HCT116 (cell line): ENCODE measurements around the gene TAF3. TPM values are rescaled to one million over a fixed set of nuclear protein-coding genes. Genes with fewer than 3 reads are reported as not detected.

Experiments used
- ATAC-seq: fragments of 200-7000 bp; cut with Tn5 transposase; 2 replicates; pipeline ENCODE4 v1.9.1; 2020; ENCODE audit warnings: mild to moderate bottlenecking, moderate library complexity
- BruUV-seq: library from RNA; stranded (reverse); fragments of 400-500 nt; replicated peaks from 2 replicates; lab custom pipeline; 2021; lab: Mats Ljungman, UMichigan
- CTCF ChIA-PET: fragments of 300-600 bp; sonication (Branson Sonifier 250); formaldehyde crosslinking; loops from one replicate; lab custom pipeline; 2021; ENCODE audit warnings: antibody characterized with exemption; lab: Charles Lee
- POLR2A ChIA-PET: fragments of 300-600, 350-600 bp; sonication (Branson Sonifier 250); formaldehyde crosslinking; loops from one replicate; lab custom pipeline; 2021; ENCODE audit warnings: antibody characterized with exemption; lab: Charles Lee
- RAD21 ChIA-PET, 2 experiments: fragments of 300-600 bp; sonication (Branson Sonifier 250); formaldehyde crosslinking; loops; one replicate each; lab custom pipeline; 2023; ENCODE audit warnings: low total read pairs in 2 of 2; ENCODE audit not compliant: uncharacterized antibody in 2 of 2, unreplicated experiment in 2 of 2, low non-redundant PET in 1 of 2; lab: Charles Lee
- DNase-seq: peaks from one replicate; pipeline ENCODE4 v3.0.0-alpha.2; 2010; ENCODE audit warnings: low read depth, low spot score
- H2AFZ ChIP-seq: fragments of 200-600 bp; shearing (Covaris generic), sonication (generic); 2 replicates; pipeline ENCODE4 v1.6.1; 2017; ENCODE audit warnings: low read depth, mixed run types, mixed read lengths, antibody characterized with exemption, low read length; ENCODE audit not compliant: poor library complexity, severe bottlenecking
- H3K27ac ChIP-seq: 2 replicates; pipeline ENCODE4 v1.5.1; 2012; ENCODE audit warnings: low read depth, low read length
- H3K27me3 ChIP-seq: fragments of 200-600 bp; sonication (generic); 2 replicates; pipeline ENCODE4 v1.6.1; 2016; ENCODE audit warnings: mixed run types, low read length, mixed read lengths; ENCODE audit not compliant: insufficient read depth
- H3K36me3 ChIP-seq, 2 experiments: fragments of 200-500 bp in 1 of 2; fragments of 200-600 bp in 1 of 2; sonication (Bioruptor generic) in 1 of 2; sonication (generic) in 1 of 2; 2 replicates each; pipeline versions ENCODE4 v1.5.1 to v1.6.1; 2014 to 2016; ENCODE audit warnings: low read length in 2 of 2, inconsistent platforms in 1 of 2, mixed read lengths in 1 of 2, mixed run types in 1 of 2; ENCODE audit not compliant: insufficient read depth in 2 of 2, control insufficient read depth in 1 of 2
- H3K4me1 ChIP-seq, 2 experiments: fragments of 200-600 bp in 1 of 2; sonication (generic) in 1 of 2; 2 replicates each; pipeline versions ENCODE4 v1.5.1 to v1.6.1; 2012 to 2017; ENCODE audit warnings: low read length in 2 of 2, inconsistent platforms in 1 of 2, mild to moderate bottlenecking in 1 of 2, mixed read lengths in 1 of 2, mixed run types in 1 of 2, moderate library complexity in 1 of 2; ENCODE audit not compliant: insufficient read depth in 2 of 2, control insufficient read depth in 1 of 2
- H3K4me2 ChIP-seq: fragments of 200-600 bp; sonication (generic); 2 replicates; pipeline ENCODE4 v1.6.1; 2017; ENCODE audit warnings: mixed run types, low read length, mixed read lengths
- H3K4me3 ChIP-seq, 2 experiments: fragments of 200-600 bp in 1 of 2; sonication (generic) in 1 of 2; replicated peaks in 1 of 2; 2 replicates each; pipeline ENCODE4 v1.5.1; 2011 to 2016; ENCODE audit warnings: low read length in 2 of 2, control low read depth in 1 of 2, low read depth in 1 of 2, mild to moderate bottlenecking in 1 of 2, mixed read lengths in 1 of 2, mixed run types in 1 of 2
- H3K79me2 ChIP-seq: fragments of 200-600 bp; sonication (generic); 2 replicates; pipeline ENCODE4 v1.6.1; 2017; ENCODE audit warnings: mild to moderate bottlenecking, mixed run types, low read length, moderate library complexity, mixed read lengths; ENCODE audit not compliant: insufficient read depth
- H3K9ac ChIP-seq: fragments of 200-600 bp; sonication (generic); 2 replicates; pipeline ENCODE4 v1.6.1; 2016; ENCODE audit warnings: low read length, mixed read lengths
- H3K9me2 ChIP-seq: fragments of 200-600 bp; sonication (generic), shearing (Covaris generic); 2 replicates; pipeline ENCODE4 v1.6.1; 2017; ENCODE audit warnings: mixed run types, mild to moderate bottlenecking, moderate library complexity; ENCODE audit not compliant: insufficient read depth
- H3K9me3 ChIP-seq, 2 experiments: fragments of 200-500 bp in 1 of 2; fragments of 200-600 bp in 1 of 2; sonication (Bioruptor generic) in 1 of 2; sonication (generic) in 1 of 2; 2 replicates each; pipeline ENCODE4 v1.6.1; 2014 to 2017; ENCODE audit warnings: low read length in 2 of 2, mixed read lengths in 2 of 2, inconsistent platforms in 1 of 2, low read depth in 1 of 2, mild to moderate bottlenecking in 1 of 2, mixed run types in 1 of 2, moderate library complexity in 1 of 2; ENCODE audit not compliant: control insufficient read depth in 1 of 2, insufficient read depth in 1 of 2
- H4K20me1 ChIP-seq: fragments of 200-600 bp; sonication (generic), shearing (Covaris generic); 2 replicates; pipeline ENCODE4 v1.6.1; 2017; ENCODE audit warnings: mixed run types, mild to moderate bottlenecking, moderate library complexity; ENCODE audit not compliant: insufficient read depth
- CEBPB ChIP-seq: IDR thresholded peaks from 2 replicates; pipeline ENCODE4 v1.6.1; 2012; ENCODE audit warnings: low read depth
- EZH2phosphoT487 ChIP-seq: fragments of 200-600 bp; IDR thresholded peaks from 2 replicates; pipeline ENCODE4 v1.6.1; 2018; ENCODE audit warnings: antibody characterized with exemption, borderline replicate concordance
- POLR2A ChIP-seq: IDR thresholded peaks from 2 replicates; pipeline ENCODE4 v1.7.0; 2011; ENCODE audit warnings: borderline replicate concordance; ENCODE audit not compliant: insufficient read depth, insufficient read length; ENCODE audit errors: extremely low read depth
- POLR2AphosphoS5 ChIP-seq: IDR thresholded peaks from 2 replicates; pipeline ENCODE4 v1.6.1; 2011; ENCODE audit warnings: mild to moderate bottlenecking, low read depth, low read length, moderate library complexity
- REST ChIP-seq: IDR thresholded peaks from 2 replicates; pipeline ENCODE4 v1.6.1; 2012; ENCODE audit warnings: low read depth
- SIN3A ChIP-seq: IDR thresholded peaks from 2 replicates; pipeline ENCODE4 v1.6.1; 2012; ENCODE audit warnings: low read depth
- SP1 ChIP-seq: IDR thresholded peaks from 2 replicates; pipeline ENCODE4 v1.6.1; 2012; ENCODE audit warnings: low read depth
- intact Hi-C: fragments of 100-400 bp; cut with micrococcal nuclease; formaldehyde crosslinking; loops from 2 replicates; pipeline ENCODE4 v1.10.0; 2022
- total RNA-seq: library from RNA; stranded (reverse); gene quantifications from one replicate; pipeline ENCODE4 v1.2.1, GENCODE V29; 2021; ENCODE audit not compliant: unreplicated experiment
- TF ChIP-seq, protein P1 (sequence below): IDR thresholded peaks from 2 replicates; pipeline ENCODE4 v1.6.1; 2012
- TF ChIP-seq, protein P2 (sequence below): IDR thresholded peaks from 2 replicates; pipeline ENCODE4 v1.6.1; 2011; ENCODE audit warnings: mild to moderate bottlenecking, low read length, moderate library complexity; ENCODE audit not compliant: insufficient replicate concordance; ENCODE audit errors: extremely low read depth

Gene TAF3
- total RNA-seq, 1 experiment from 2014 or later = 8.0 TPM

- Histone ChIP-seq H2AFZ (no peak overlapping the region), H3K9me3 (no peaks in the 10 kb centered on the region), H3K9ac (no peak overlapping the region), H3K4me3 (no peak overlapping the region), H3K4me1 (no peaks in the 10 kb centered on the region), H3K4me2 (no peak overlapping the region), H3K27ac (no peak overlapping the region), H3K79me2 (no peaks in the 10 kb centered on the region), H3K36me3 (no peaks in the 10 kb centered on the region), H3K9me2 (no peaks in the 10 kb centered on the region), H4K20me1 (no peaks in the 10 kb centered on the region), H3K27me3 (no peaks in the 10 kb centered on the region)
- DNase-seq (no peak), ATAC-seq (no peak)
- no TSS peak for BruUV-seq
- TF ChIP-seq POLR2A (no peak), EZH2phosphoT487 (no peak), SIN3A (no peak), SP1 (no peak), POLR2AphosphoS5 (no peak), CEBPB (no peak)
- TF ChIP-seq, protein P1, sequence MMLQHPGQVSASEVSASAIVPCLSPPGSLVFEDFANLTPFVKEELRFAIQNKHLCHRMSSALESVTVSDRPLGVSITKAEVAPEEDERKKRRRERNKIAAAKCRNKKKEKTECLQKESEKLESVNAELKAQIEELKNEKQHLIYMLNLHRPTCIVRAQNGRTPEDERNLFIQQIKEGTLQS = no peak
- ChIA-PET RAD21 (no interaction called here), POLR2A (no interaction called here), CTCF (no interaction called here)
- intact Hi-C loops = no loop called here
Observed at GRCh38 chr10:8063935-8064334, 245.6 kb downstream of the TAF3 start.

DNA sequence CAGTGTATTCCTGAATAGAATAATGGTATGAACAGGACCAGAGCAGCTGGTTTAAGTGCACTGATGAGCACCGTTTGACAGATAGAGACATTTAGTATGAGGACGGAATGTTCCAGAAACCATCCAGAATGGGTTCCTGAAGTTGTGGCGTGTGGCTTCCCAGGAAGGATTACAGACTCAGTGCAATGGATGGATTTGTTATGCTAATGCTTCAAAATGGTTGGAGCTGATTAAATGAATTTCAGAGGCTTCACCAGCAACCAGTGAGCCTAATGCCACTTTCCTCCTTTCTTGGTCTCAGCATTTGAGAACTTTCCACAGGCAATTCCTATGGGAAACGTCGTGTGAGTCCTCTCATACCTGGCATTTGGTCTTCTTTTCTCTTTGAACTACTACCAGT lies 246.1 kb downstream of the TAF3 start:
- DNase-seq (no peak), ATAC-seq (no peak)
- Histone ChIP-seq H3K79me2 (no peaks in the 10 kb centered on the region), H3K27me3 (no peaks in the 10 kb centered on the region), H3K4me3 (no peak overlapping the region), H3K27ac (no peak overlapping the region), H3K4me2 (no peak overlapping the region), H3K9me3 (no peaks in the 10 kb centered on the region), H3K36me3 (no peaks in the 10 kb centered on the region), H3K9me2 (no peaks in the 10 kb centered on the region), H3K9ac (no peak overlapping the region), H3K4me1 (no peaks in the 10 kb centered on the region), H2AFZ (no peak overlapping the region), H4K20me1 (no peaks in the 10 kb centered on the region)
- CTCF ChIA-PET = no interaction called here
- TF ChIP-seq REST (no peak), SIN3A (no peak)
- TF ChIP-seq, protein P2, sequence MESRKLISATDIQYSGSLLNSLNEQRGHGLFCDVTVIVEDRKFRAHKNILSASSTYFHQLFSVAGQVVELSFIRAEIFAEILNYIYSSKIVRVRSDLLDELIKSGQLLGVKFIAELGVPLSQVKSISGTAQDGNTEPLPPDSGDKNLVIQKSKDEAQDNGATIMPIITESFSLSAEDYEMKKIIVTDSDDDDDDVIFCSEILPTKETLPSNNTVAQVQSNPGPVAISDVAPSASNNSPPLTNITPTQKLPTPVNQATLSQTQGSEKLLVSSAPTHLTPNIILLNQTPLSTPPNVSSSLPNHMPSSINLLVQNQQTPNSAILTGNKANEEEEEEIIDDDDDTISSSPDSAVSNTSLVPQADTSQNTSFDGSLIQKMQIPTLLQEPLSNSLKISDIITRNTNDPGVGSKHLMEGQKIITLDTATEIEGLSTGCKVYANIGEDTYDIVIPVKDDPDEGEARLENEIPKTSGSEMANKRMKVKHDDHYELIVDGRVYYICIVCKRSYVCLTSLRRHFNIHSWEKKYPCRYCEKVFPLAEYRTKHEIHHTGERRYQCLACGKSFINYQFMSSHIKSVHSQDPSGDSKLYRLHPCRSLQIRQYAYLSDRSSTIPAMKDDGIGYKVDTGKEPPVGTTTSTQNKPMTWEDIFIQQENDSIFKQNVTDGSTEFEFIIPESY = no peak
- TF ChIP-seq, protein P1 = no peak
- RAD21 ChIA-PET = no interaction called here
- intact Hi-C loops = no loop called here
- no TSS peak for BruUV-seq
- POLR2A ChIA-PET = interaction anchor here (0.6 kb wide), 1 partner anchor 13 kb away, joined by 3 read pairs; no protein-coding TSS in a partner anchor
